H1 (cell line): Measurements from ENCODE around the gene RAD51B. TPM values are rescaled to one million over a fixed set of nuclear protein-coding genes. Genes with fewer than 3 reads are reported as not detected.

ENCODE experiments used
- CTCF ChIP-seq, 3 experiments: IDR thresholded peaks; 1 replicate in 2 of 3; 2 replicates in 1 of 3; pipeline versions ENCODE4 v1.5.1 to v1.6.1; 2011; ENCODE audit warnings: low read length in 3 of 3, mild to moderate bottlenecking in 3 of 3, inconsistent platforms in 2 of 3, low read depth in 1 of 3, moderate library complexity in 1 of 3; ENCODE audit not compliant: insufficient read depth in 1 of 3; ENCODE audit errors: control extremely low read depth in 1 of 3
- polyA plus RNA-seq, 7 experiments: library from polyadenylated mRNA; depleted of rRNA in 3 of 7; stranded (reverse) in 5 of 7; unstranded in 2 of 7; fragments of >200 nt in 5 of 7; fragments of 200-250 nt in 2 of 7; gene quantifications; 1 replicate in 5 of 7; 2 replicates in 1 of 7; 4 replicates in 1 of 7; pipeline versions ENCODE4 v1.2.1 to v1.2.3, GENCODE V29; 2011 to 2013; ENCODE audit warnings: missing spikeins in 2 of 7, mixed read lengths in 2 of 7
- total RNA-seq: library from RNA; stranded (reverse); fragmentation: NEBNext Ultra II Directional; extraction: Animal tissue kit (Norgen Biotek cat#: 25700); gene quantifications from 2 replicates; pipeline ENCODE4 v1.2.1, GENCODE V29; 2021

RAD51B gene
- total and polyA plus RNA-seq, 2 of the 8 experiments (the other 6 are each of a cell fraction or from before 2014, with no cell fraction given), result 3.9 to 14.9 TPM

GRCh38 chr14:68632054-68632895 lies 812.7 kb downstream of the RAD51B start (continued):
- TF ChIP-seq CTCF (IDR thresholded peaks at IDR 0.05; ENCODE audit: control extremely low read depth in 1 of 3, insufficient read depth in 1 of 3, low read depth in 1 of 3, low read length in 3 of 3), result no peak
- TF ChIP-seq, all 59 proteins: peak for 0
